ENCODE results near the gene HSD17B14. TPM values are rescaled to one million over a fixed set of nuclear protein-coding genes. Genes with fewer than 3 reads are reported as not detected.

The HSD17B14 gene
- total RNA-seq, 2 experiments from 2014 or later: 0.89 to 1.1 TPM

GRCh38 chr19:48807590-48808308, 28.5 kb downstream of the HSD17B14 start:
- Mint-ChIP-seq H3K27me3 (ENCODE audit: low read depth) (no peaks in the 10 kb centered on the region), H3K27ac (no peak overlapping the region), H3K36me3 (ENCODE audit: low read depth) (no peaks in the 10 kb centered on the region), H3K4me3 (no peak overlapping the region), H3K4me1 (ENCODE audit: low read depth) (peaks cover 30% of the 10 kb centered on the region), H3K9me3 (ENCODE audit: insufficient read depth) (no peaks in the 10 kb centered on the region)
- no peak for DNase-seq
- ChIA-PET CTCF (interaction anchor here (1.1 to 3.0 kb wide), 4 partner anchors 12 to 186 kb away, joined by 3 to 40 read pairs (median 5); partner anchors contain the start of genes GYS1 and RUVBL2), POLR2A (interaction anchor here (1.0 to 1.4 kb wide), 2 partner anchors 12 to 29 kb away, joined by 3 read pairs; no protein-coding TSS in a partner anchor)
- ATAC-seq: no peak

DNA sequence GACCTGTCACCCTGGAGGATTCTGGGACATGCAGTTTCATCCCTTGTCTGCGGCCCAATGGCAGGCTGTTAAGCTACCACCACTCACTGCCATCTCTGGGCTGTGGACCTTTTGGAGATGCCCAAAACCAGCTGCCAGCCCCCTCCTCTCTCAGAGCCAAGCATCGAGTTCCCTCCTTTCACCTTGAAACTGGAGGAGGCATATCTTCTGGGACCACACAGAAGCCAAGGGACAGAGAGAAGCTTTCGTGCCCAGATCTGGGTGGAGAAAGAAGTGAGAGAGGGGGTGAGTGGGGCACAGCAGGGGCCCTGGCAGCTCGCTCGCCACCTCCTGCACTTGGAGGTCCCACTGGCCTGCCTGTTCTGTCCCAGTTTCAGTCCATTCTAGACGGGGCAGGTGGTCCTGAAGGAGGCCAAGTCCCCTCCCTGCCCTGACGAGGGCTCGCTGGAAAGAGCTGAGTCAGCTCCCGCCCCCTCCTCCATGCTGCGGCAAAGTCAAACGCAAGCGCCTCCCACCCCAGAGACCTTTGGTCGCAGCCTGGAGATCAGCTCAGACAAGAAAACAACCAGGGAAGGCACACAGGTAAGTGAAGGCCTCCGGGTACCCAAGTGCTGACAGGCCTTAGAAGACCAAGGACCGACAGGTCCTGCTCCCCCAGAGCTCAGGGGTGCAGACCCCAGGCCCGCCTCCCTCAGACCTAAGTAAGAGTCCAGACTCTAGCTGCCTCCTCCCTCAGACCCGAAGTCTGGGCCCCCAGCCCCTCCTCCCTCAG, 29.3 kb downstream of the HSD17B14 start:
- ATAC-seq (no peak), DNase-seq (peak; percentile 66)
- Mint-ChIP-seq H3K4me1 (ENCODE audit: low read depth) (peaks cover 23% of the 10 kb centered on the region), H3K36me3 (ENCODE audit: low read depth) (no peaks in the 10 kb centered on the region), H3K4me3 (no peak overlapping the region), H3K27ac (peak overlapping the region; percentile 24), H3K9me3 (ENCODE audit: insufficient read depth) (no peaks in the 10 kb centered on the region), H3K27me3 (ENCODE audit: low read depth) (no peaks in the 10 kb centered on the region)
- ChIA-PET POLR2A (interaction anchor here (0.6 to 1.4 kb wide), 5 partner anchors 10 to 1997 kb away, joined by 3 to 5 read pairs (median 3); no protein-coding TSS in a partner anchor), CTCF (interaction anchor here (1.1 to 3.0 kb wide), 6 partner anchors 12 to 186 kb away, joined by 3 to 40 read pairs (median 5); partner anchors contain the start of genes GYS1, HSD17B14 and RUVBL2)

DNA sequence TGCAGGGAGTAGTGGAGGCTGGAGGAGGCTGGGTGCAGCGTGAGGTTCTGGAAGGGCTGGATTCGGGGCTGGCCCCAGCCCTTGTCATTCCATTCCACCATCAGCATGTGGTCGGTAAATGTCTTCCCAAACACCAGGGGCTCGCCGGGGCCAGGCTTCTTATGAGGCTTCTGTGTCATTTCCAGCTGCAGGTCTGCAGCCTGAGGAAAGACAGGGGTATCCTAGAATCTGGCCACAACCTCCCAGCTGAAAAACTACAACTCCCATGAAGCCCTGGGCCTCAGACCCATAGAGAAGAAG, 29.8 kb downstream of the HSD17B14 start:
- Mint-ChIP-seq H3K27me3 (ENCODE audit: low read depth) (no peaks in the 10 kb centered on the region), H3K4me1 (ENCODE audit: low read depth) (peaks cover 22% of the 10 kb centered on the region), H3K27ac (peak overlapping the region; percentile 24), H3K4me3 (no peak overlapping the region), H3K36me3 (ENCODE audit: low read depth) (no peaks in the 10 kb centered on the region), H3K9me3 (ENCODE audit: insufficient read depth) (no peaks in the 10 kb centered on the region)
- ChIA-PET POLR2A (interaction anchor here (0.6 to 1.4 kb wide), 4 partner anchors 9 to 1998 kb away, joined by 3 to 5 read pairs (median 3); no protein-coding TSS in a partner anchor), CTCF (interaction anchor here (1.1 to 3.0 kb wide), 5 partner anchors 11 to 187 kb away, joined by 3 to 40 read pairs (median 4); partner anchors contain the start of genes GYS1, HSD17B14 and RUVBL2)
- ATAC-seq (peak; percentile 33), DNase-seq (no peak)

DNA sequence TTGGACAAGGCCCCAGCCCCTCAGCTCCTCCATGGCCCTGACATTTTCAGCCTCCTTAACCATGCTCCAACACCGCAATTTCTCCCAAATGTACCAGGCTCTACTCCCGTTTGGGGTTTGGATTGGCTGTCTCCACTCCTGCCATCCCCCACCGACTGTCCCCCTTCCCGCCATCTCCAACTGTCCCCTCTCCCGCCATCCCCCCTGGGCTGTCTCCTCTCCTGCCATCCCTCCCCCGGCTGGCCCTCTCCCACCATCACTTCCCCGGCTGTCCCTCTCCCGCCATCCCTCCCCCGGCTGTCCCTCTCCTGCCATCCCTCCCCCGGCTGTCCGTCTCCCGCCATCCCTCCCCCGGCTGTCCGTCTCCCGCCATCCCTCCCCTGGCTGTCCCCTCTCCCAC, 30.8 kb downstream of the HSD17B14 start:
- no peak overlapping the region for H3K27ac Mint-ChIP-seq
- no peak for ATAC-seq
- no peaks in the 10 kb centered on the region for H3K9me3 Mint-ChIP-seq (ENCODE audit: insufficient read depth)

GRCh38 chr19:48804496-48804895, 31.8 kb downstream of the HSD17B14 start:
- no peaks in the 10 kb centered on the region for H3K36me3 Mint-ChIP-seq (ENCODE audit: low read depth)
- H3K4me1 Mint-ChIP-seq (ENCODE audit: low read depth): peaks cover 10% of the 10 kb centered on the region
- no peaks in the 10 kb centered on the region for H3K27me3 Mint-ChIP-seq (ENCODE audit: low read depth)
- POLR2A ChIA-PET: interaction anchor here (0.7 kb wide), 1 partner anchor 179 kb away, joined by 3 read pairs; no protein-coding TSS in a partner anchor
- H3K4me3 Mint-ChIP-seq: no peak overlapping the region
- CTCF ChIA-PET: interaction anchor here (0.8 to 1.3 kb wide), 2 partner anchors 9 to 38 kb away, joined by 3 to 6 read pairs; no protein-coding TSS in a partner anchor
- DNase-seq (no peak), ATAC-seq (no peak)
- H3K27ac Mint-ChIP-seq: no peak overlapping the region
- H3K9me3 Mint-ChIP-seq (ENCODE audit: insufficient read depth): no peaks in the 10 kb centered on the region

More for the DNA sequence above, 30.8 kb downstream of the HSD17B14 start:
- peaks cover 20% of the 10 kb centered on the region for H3K4me1 Mint-ChIP-seq (ENCODE audit: low read depth)
- no peaks in the 10 kb centered on the region for H3K36me3 Mint-ChIP-seq (ENCODE audit: low read depth)
- CTCF ChIA-PET: interaction anchor here (1.3 to 1.5 kb wide), 2 partner anchors 10 to 31 kb away, joined by 3 to 6 read pairs; partner anchors contain the start of gene HSD17B14
- POLR2A ChIA-PET: no interaction called here
- H3K27me3 Mint-ChIP-seq (ENCODE audit: low read depth): no peaks in the 10 kb centered on the region
- DNase-seq: no peak
- H3K4me3 Mint-ChIP-seq: no peak overlapping the region

- CTCF ChIA-PET: interaction anchor here (0.6 to 1.2 kb wide), 4 partner anchors 11 to 168 kb away, joined by 3 read pairs; no protein-coding TSS in a partner anchor
- POLR2A ChIA-PET: interaction anchor here (1.3 kb wide), 1 partner anchor 71 kb away, joined by 4 read pairs; no protein-coding TSS in a partner anchor
- H3K4me3 Mint-ChIP-seq: no peak overlapping the region
- H3K27me3 Mint-ChIP-seq (ENCODE audit: low read depth): no peaks in the 10 kb centered on the region
- ATAC-seq: no peak
- no peaks in the 10 kb centered on the region for H3K9me3 Mint-ChIP-seq (ENCODE audit: insufficient read depth)
- H3K36me3 Mint-ChIP-seq (ENCODE audit: low read depth): no peaks in the 10 kb centered on the region
- H3K27ac Mint-ChIP-seq: no peak overlapping the region
- peaks cover 2% of the 10 kb centered on the region for H3K4me1 Mint-ChIP-seq (ENCODE audit: low read depth)
- no peak for DNase-seq
Measured at GRCh38 chr19:48802623-48803022, 33.7 kb downstream of the HSD17B14 start.

DNA sequence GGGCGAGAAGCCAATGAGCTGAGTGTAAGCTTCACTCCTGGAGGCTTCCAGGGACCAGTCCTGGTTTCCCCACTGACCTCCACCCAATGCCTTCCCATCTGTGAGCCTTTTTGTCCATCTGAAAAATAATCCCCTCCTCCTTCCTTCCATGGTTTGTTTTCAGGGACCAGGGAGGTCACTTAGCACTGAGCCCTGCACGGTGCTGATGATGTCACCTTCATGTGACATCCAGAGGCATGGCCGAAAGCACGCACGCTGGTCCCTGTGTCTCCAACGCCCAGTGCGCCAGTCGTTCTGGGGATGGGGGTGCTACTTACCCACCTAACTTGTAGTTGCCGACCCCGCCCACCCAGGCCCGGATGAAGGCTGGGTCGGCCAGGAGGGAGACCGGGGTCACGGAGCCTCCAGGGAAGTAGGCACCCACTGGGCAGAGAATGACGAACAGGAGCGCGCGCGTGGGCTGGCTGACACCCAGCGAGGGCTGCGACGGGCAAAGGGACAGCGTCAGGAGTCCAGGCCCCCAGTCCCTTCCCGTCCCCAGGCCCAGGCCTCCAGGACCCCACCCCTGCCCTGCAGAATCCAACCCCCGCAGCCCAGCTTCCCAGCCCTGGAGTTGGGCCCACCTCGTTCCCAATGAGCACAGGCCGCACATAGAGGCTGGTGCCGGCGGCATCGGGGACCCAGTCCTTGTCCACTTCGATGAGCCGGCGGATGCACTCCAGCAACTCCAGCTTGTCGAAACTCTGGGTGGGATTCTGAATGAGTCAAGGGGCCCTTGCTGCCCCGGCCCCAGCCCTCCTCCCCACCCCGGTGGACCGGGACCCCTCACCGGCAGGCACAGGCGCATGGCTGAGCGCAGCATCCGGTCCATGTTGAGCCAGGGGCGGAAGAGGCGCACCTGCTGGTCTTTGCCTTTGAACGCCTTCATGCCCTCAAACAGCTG, 36.7 kb downstream of the HSD17B14 start:
- ATAC-seq: no peak
- POLR2A ChIA-PET: interaction anchor here (0.6 to 0.9 kb wide), 2 partner anchors 73 to 170 kb away, joined by 3 read pairs; no protein-coding TSS in a partner anchor

DNA sequence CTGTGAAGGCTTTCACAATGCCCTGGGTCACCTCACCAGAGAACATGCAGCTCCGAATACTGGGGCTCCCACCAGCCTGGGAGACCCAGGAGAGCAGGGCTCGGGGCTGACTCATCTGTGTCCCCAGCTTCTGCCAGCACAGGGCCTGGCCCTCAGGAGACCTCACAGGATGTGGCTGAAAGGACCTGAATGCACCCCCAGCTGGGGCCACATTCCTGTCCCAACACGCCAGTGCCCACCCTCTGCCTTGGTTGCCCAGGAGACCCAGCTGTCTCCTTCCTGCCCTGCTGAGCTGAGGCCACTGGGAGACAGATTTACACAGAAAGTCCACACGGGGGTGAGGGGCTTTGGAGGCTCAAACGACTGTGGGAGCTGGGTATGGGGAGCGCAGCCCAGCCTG, 37.4 kb downstream of the HSD17B14 start:
- ChIA-PET POLR2A (interaction anchor here (0.6 to 0.9 kb wide), 2 partner anchors 170 to 178 kb away, joined by 3 read pairs; no protein-coding TSS in a partner anchor), CTCF (interaction anchor here (1.7 kb wide), 1 partner anchor 37 kb away, joined by 4 read pairs; the partner anchor contains the start of gene HSD17B14)
- Mint-ChIP-seq H3K27ac (no peak overlapping the region), H3K9me3 (ENCODE audit: insufficient read depth) (no peaks in the 10 kb centered on the region), H3K4me1 (ENCODE audit: low read depth) (peaks cover 8% of the 10 kb centered on the region), H3K36me3 (ENCODE audit: low read depth) (no peaks in the 10 kb centered on the region), H3K27me3 (ENCODE audit: low read depth) (no peaks in the 10 kb centered on the region), H3K4me3 (no peak overlapping the region)
- ATAC-seq: no peak
- no peak for DNase-seq

More for the DNA sequence above, 36.7 kb downstream of the HSD17B14 start:
- no peak overlapping the region for H3K4me3 Mint-ChIP-seq
- H3K4me1 Mint-ChIP-seq (ENCODE audit: low read depth): peaks cover 6% of the 10 kb centered on the region
- H3K36me3 Mint-ChIP-seq (ENCODE audit: low read depth): no peaks in the 10 kb centered on the region
- H3K27ac Mint-ChIP-seq: no peak overlapping the region
- no peak for DNase-seq
- no peaks in the 10 kb centered on the region for H3K27me3 Mint-ChIP-seq (ENCODE audit: low read depth)
- no peaks in the 10 kb centered on the region for H3K9me3 Mint-ChIP-seq (ENCODE audit: insufficient read depth)
- CTCF ChIA-PET: interaction anchor here (1.7 kb wide), 1 partner anchor 37 kb away, joined by 4 read pairs; the partner anchor contains the start of gene HSD17B14

DNA sequence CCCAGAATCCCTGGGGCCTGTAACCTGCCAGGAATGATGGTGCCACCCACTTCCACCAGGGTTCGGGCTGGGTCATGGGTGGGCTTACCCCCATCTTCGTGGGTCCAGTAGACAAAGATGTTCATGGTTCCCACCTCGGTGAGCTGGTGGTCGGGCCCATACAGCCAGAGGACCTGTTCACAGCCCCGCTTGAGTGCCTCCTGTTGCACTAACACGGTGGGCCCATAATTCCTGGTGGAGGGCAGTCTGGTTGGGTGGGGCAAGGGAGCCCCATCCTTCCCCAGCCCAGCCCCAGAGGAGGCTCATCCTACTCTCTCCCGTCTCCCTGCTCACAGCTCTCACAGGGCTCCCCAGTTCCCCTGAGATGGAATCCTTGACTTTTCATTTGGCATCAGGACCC, 39.2 kb downstream of the HSD17B14 start:
- ChIA-PET POLR2A (interaction anchor here (0.6 kb wide), 1 partner anchor 9 kb away, joined by 3 read pairs; no protein-coding TSS in a partner anchor), CTCF (interaction anchor here (1.0 to 4.8 kb wide), 3 partner anchors 9 to 47 kb away, joined by 3 to 112 read pairs (median 40); no protein-coding TSS in a partner anchor)
- DNase-seq (no peak), ATAC-seq (no peak)
- no peaks in the 10 kb centered on the region for H3K9me3 Mint-ChIP-seq (ENCODE audit: insufficient read depth)
- no peaks in the 10 kb centered on the region for H3K27me3 Mint-ChIP-seq (ENCODE audit: low read depth)
- H3K27ac Mint-ChIP-seq: no peak overlapping the region
- H3K36me3 Mint-ChIP-seq (ENCODE audit: low read depth): no peaks in the 10 kb centered on the region
- H3K4me1 Mint-ChIP-seq (ENCODE audit: low read depth): peaks cover 8% of the 10 kb centered on the region
- no peak overlapping the region for H3K4me3 Mint-ChIP-seq

- ChIA-PET POLR2A (interaction anchor here (1.1 to 1.6 kb wide), 2 partner anchors 40 to 76 kb away, joined by 3 to 5 read pairs; partner anchors contain the start of genes HSD17B14 and PPP1R15A), CTCF (interaction anchor here (0.7 to 6.1 kb wide), 12 partner anchors 9 to 180 kb away, joined by 3 to 112 read pairs (median 8); partner anchors contain the start of genes BCAT2 and HSD17B14)
- Mint-ChIP-seq H3K36me3 (ENCODE audit: low read depth) (no peaks in the 10 kb centered on the region), H3K27ac (no peak overlapping the region), H3K27me3 (ENCODE audit: low read depth) (no peaks in the 10 kb centered on the region), H3K4me1 (ENCODE audit: low read depth) (peaks cover 8% of the 10 kb centered on the region), H3K9me3 (ENCODE audit: insufficient read depth) (no peaks in the 10 kb centered on the region), H3K4me3 (no peak overlapping the region)
- no peak for DNase-seq
- ATAC-seq: no peak
Measured at GRCh38 chr19:48796298-48797083, 39.8 kb downstream of the HSD17B14 start.
